ENCODE measurements around the gene TMEM91. TPM values are rescaled to one million over a fixed set of nuclear protein-coding genes. Genes with fewer than 3 reads are reported as not detected.
"Not testable (repeated sequence)": the region's sequence is repeated elsewhere in the genome, so short reads cannot be mapped to it uniquely, and the experiment has no call there.

TMEM91 gene
- polyA plus RNA-seq, 4 donors: 1.3 to 14.6 (median 5.2) TPM

DNA sequence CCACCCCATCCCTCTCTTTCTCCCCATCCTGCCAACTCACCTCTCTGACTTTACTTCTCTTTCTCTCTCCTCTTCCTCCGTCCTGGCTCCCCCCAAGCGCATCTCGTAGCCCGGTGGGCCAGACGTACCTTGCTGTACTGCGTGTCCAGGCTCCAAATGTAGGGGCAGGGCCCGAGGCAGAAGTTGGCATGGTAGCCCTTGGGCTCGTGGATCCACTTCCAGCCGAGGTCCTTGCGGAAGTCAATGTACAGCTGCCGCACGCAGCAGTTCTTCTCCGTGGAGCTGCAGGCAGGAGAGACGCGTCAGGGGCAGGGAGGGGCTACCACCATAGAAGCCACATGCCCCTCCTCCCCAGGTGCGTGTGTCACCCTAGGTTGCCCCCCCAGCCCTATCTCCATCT, 44.3 kb upstream of the TMEM91 start:
- H3K4me1 ChIP-seq (ENCODE audit: control insufficient read depth in 3 of 3, insufficient read depth in 2 of 3, low read depth in 1 of 3, low read length in 2 of 3): peaks cover 0 to 13% (median 0%) of the 10 kb centered on the region in 3 donors
- peaks cover 0 to 24% (median 0%) of the 10 kb centered on the region in 3 donors for H3K27me3 ChIP-seq (ENCODE audit: control insufficient read depth in 3 of 3, insufficient read depth in 3 of 3, low read length in 3 of 3)
- DNase-seq (no peak), FAIRE-seq (no peak)
- H3K9me3 ChIP-seq (ENCODE audit: control insufficient read depth in 2 of 2, insufficient read depth in 1 of 2, low read depth in 1 of 2, low read length in 1 of 2): no peaks in the 10 kb centered on the region
- H3K27ac ChIP-seq (ENCODE audit: low read depth in 1 of 3, low read length in 2 of 3): no peak overlapping the region
- no peak overlapping the region for H3K4me3 ChIP-seq (ENCODE audit: low read depth in 1 of 3, low read length in 3 of 3)
- H3K36me3 ChIP-seq (ENCODE audit: control insufficient read depth in 3 of 3, insufficient read depth in 2 of 3, low read depth in 1 of 3, low read length in 3 of 3): peaks cover 0 to 20% (median 6%) of the 10 kb centered on the region in 3 donors
- 86 to 90% (median 88%) methylated on average over 16 of the region's 16 CpGs for WGBS, 3 donors

DNA sequence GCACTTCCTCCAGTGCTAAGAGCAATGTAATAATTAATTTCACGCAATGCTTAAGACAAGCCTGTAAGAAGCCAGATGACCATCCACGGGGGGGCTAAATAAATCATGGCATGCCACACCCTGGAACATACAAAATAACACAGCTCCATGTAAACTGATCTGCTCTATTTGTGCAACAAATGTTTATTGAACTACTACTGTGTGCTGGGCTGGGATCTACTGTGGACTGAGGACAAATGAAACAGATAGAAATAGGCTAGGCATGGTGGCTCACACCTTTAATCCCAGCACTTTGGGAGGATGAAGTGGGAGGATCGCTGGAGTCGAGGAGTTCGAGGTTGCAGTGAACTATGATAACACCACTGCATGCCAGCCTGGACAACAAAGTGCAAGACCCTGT, 43.9 kb upstream of the TMEM91 start:
- Histone ChIP-seq H3K9me3 (ENCODE audit: control insufficient read depth in 2 of 2, insufficient read depth in 1 of 2, low read depth in 1 of 2, low read length in 1 of 2) (no peaks in the 10 kb centered on the region), H3K4me3 (ENCODE audit: low read depth in 1 of 3, low read length in 3 of 3) (no peak overlapping the region), H3K36me3 (ENCODE audit: control insufficient read depth in 3 of 3, insufficient read depth in 2 of 3, low read depth in 1 of 3, low read length in 3 of 3) (peaks cover 0 to 20% (median 6%) of the 10 kb centered on the region in 3 donors), H3K27me3 (ENCODE audit: control insufficient read depth in 3 of 3, insufficient read depth in 3 of 3, low read length in 3 of 3) (peaks cover 0 to 20% (median 0%) of the 10 kb centered on the region in 3 donors), H3K27ac (ENCODE audit: low read depth in 1 of 3, low read length in 2 of 3) (no peak overlapping the region), H3K4me1 (ENCODE audit: control insufficient read depth in 3 of 3, insufficient read depth in 2 of 3, low read depth in 1 of 3, low read length in 2 of 3) (peaks cover 0 to 8% (median 0%) of the 10 kb centered on the region in 3 donors)
- FAIRE-seq (no peak), DNase-seq (no peak)
- WGBS, 3 donors: 71 to 87% (median 75%) methylated on average over 5 of the region's 5 CpGs

DNA sequence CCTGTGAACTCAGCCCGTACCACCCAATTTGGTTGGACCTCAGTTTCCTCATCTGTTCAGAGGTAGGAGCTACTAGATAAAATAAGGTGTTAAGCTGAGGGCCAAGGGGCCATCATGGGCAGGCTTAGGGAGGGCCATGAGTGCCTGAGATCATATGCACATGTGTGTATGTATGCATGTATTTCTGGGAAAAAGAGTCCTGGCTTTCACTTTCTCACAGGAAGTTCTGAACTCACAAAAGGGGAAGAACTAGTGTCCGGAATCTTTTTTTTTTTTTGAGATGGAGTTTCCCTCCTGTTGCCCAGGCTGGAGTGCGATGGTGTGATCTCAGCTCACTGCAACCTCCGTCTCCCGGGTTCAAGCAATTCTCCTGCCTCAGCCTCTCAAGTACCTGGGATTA, 41.5 kb upstream of the TMEM91 start:
- no peak overlapping the region for H3K4me3 ChIP-seq (ENCODE audit: low read depth in 1 of 3, low read length in 3 of 3)
- H3K27ac ChIP-seq (ENCODE audit: low read depth in 1 of 3, low read length in 2 of 3): peak overlapping the region in 1 of 3 donors; percentile 62
- FAIRE-seq: no peak
- H3K27me3 ChIP-seq (ENCODE audit: control insufficient read depth in 3 of 3, insufficient read depth in 3 of 3, low read length in 3 of 3): peaks cover 0 to 17% (median 0%) of the 10 kb centered on the region in 3 donors
- no peaks in the 10 kb centered on the region for H3K4me1 ChIP-seq (ENCODE audit: control insufficient read depth in 3 of 3, insufficient read depth in 2 of 3, low read depth in 1 of 3, low read length in 2 of 3)
- H3K36me3 ChIP-seq (ENCODE audit: control insufficient read depth in 3 of 3, insufficient read depth in 2 of 3, low read depth in 1 of 3, low read length in 3 of 3): peaks cover 0 to 13% (median 6%) of the 10 kb centered on the region in 3 donors
- no peaks in the 10 kb centered on the region for H3K9me3 ChIP-seq (ENCODE audit: control insufficient read depth in 2 of 2, insufficient read depth in 1 of 2, low read depth in 1 of 2, low read length in 1 of 2)
- DNase-seq: no peak
- WGBS, 3 donors: 66 to 68% (median 68%) methylated on average over 5 of the region's 5 CpGs

GRCh38 chr19:41335467-41335866, 40.9 kb upstream of the TMEM91 start:
- Histone ChIP-seq H3K4me3 (ENCODE audit: low read depth in 1 of 3, low read length in 3 of 3) (no peak overlapping the region), H3K36me3 (ENCODE audit: control insufficient read depth in 3 of 3, insufficient read depth in 2 of 3, low read depth in 1 of 3, low read length in 3 of 3) (peaks cover 0 to 13% (median 6%) of the 10 kb centered on the region in 3 donors), H3K4me1 (ENCODE audit: control insufficient read depth in 3 of 3, insufficient read depth in 2 of 3, low read depth in 1 of 3, low read length in 2 of 3) (no peaks in the 10 kb centered on the region), H3K27me3 (ENCODE audit: control insufficient read depth in 3 of 3, insufficient read depth in 3 of 3, low read length in 3 of 3) (peaks cover 0 to 15% (median 0%) of the 10 kb centered on the region in 3 donors), H3K9me3 (ENCODE audit: control insufficient read depth in 2 of 2, insufficient read depth in 1 of 2, low read depth in 1 of 2, low read length in 1 of 2) (no peaks in the 10 kb centered on the region), H3K27ac (ENCODE audit: low read depth in 1 of 3, low read length in 2 of 3) (no peak overlapping the region)
- DNase-seq (no peak), FAIRE-seq (no peak)
- WGBS, 3 donors: 89 to 94% (median 91%) methylated on average over 10 of the region's 10 CpGs

- H3K4me1 ChIP-seq (ENCODE audit: control insufficient read depth in 3 of 3, insufficient read depth in 2 of 3, low read depth in 1 of 3, low read length in 2 of 3): no peaks in the 10 kb centered on the region
- peaks cover 0 to 14% (median 2%) of the 10 kb centered on the region in 3 donors for H3K36me3 ChIP-seq (ENCODE audit: control insufficient read depth in 3 of 3, insufficient read depth in 2 of 3, low read depth in 1 of 3, low read length in 3 of 3)
- H3K9me3 ChIP-seq (ENCODE audit: control insufficient read depth in 2 of 2, insufficient read depth in 1 of 2, low read depth in 1 of 2, low read length in 1 of 2): no peaks in the 10 kb centered on the region
- 92 to 97% (median 94%) methylated on average over 5 of the region's 5 CpGs for WGBS, 3 donors
- H3K27ac ChIP-seq (ENCODE audit: low read depth in 1 of 3, low read length in 2 of 3): no peak overlapping the region
- no peak for FAIRE-seq
- no peak overlapping the region for H3K4me3 ChIP-seq (ENCODE audit: low read depth in 1 of 3, low read length in 3 of 3)
- DNase-seq: no peak
- H3K27me3 ChIP-seq (ENCODE audit: control insufficient read depth in 3 of 3, insufficient read depth in 3 of 3, low read length in 3 of 3): no peaks in the 10 kb centered on the region
Observed at GRCh38 chr19:41339936-41340335, 36.4 kb upstream of the TMEM91 start.

DNA sequence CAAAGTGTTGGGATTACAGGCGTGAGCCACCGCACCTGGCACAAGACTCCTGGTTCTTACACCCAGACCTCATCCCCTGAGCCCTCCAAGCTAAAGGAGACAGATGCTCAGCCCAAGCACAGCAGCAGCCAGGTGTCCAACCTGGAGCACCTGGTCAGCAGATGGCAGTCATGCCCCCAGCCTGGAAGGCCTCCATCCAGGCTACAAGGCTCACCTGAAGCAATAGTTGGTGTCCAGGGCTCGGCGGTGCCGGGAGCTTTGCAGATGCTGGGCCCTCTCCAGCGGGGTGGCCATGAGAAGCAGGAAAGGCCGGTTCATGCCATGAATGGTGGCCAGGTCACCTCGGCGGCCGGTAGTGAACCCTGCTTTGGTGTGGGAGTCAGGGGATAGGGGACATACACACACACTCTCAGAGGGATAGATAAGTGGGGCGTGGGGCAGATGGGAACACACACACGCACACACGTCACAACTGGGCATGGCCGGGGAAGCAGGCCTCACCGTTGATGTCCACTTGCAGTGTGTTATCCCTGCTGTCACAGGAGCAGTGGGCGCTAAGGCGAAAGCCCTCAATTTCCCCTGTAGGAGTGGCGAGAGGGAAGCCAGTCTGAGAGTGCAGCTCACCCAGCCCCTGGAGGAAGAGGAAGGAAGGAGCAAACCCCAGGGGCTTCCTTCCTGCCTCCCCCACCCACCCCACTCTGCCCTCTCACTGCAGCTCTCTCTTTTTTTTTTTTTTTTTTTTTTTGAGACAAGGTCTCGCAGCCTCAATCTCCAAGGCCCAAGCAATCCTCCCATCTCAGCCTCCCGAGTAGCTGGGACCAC, 34.5 kb upstream of the TMEM91 start:
- no peaks in the 10 kb centered on the region for H3K27me3 ChIP-seq (ENCODE audit: control insufficient read depth in 3 of 3, insufficient read depth in 3 of 3, low read length in 3 of 3)
- FAIRE-seq: no peak
- H3K4me1 ChIP-seq (ENCODE audit: control insufficient read depth in 3 of 3, insufficient read depth in 2 of 3, low read depth in 1 of 3, low read length in 2 of 3): no peaks in the 10 kb centered on the region
- WGBS, 3 donors: 64 to 77% (median 70%) methylated on average over 20 of the region's 20 CpGs
- H3K27ac ChIP-seq (ENCODE audit: low read depth in 1 of 3, low read length in 2 of 3): no peak overlapping the region
- DNase-seq: peak; percentile 47 to 61
- peaks cover 0 to 15% (median 2%) of the 10 kb centered on the region in 3 donors for H3K36me3 ChIP-seq (ENCODE audit: control insufficient read depth in 3 of 3, insufficient read depth in 2 of 3, low read depth in 1 of 3, low read length in 3 of 3)
- no peaks in the 10 kb centered on the region for H3K9me3 ChIP-seq (ENCODE audit: control insufficient read depth in 2 of 2, insufficient read depth in 1 of 2, low read depth in 1 of 2, low read length in 1 of 2)
- H3K4me3 ChIP-seq (ENCODE audit: low read depth in 1 of 3, low read length in 3 of 3): no peak overlapping the region

GRCh38 chr19:41344162-41344561, 32.2 kb upstream of the TMEM91 start:
- Histone ChIP-seq H3K9me3 (ENCODE audit: control insufficient read depth in 2 of 2, insufficient read depth in 1 of 2, low read depth in 1 of 2, low read length in 1 of 2) (no peaks in the 10 kb centered on the region), H3K27me3 (ENCODE audit: control insufficient read depth in 3 of 3, insufficient read depth in 3 of 3, low read length in 3 of 3) (peaks cover 0 to 1% (median 0%) of the 10 kb centered on the region in 3 donors), H3K27ac (ENCODE audit: low read depth in 1 of 3, low read length in 2 of 3) (no peak overlapping the region), H3K4me1 (ENCODE audit: control insufficient read depth in 3 of 3, insufficient read depth in 2 of 3, low read depth in 1 of 3, low read length in 2 of 3) (peaks cover 0 to under 1% (median 0%) of the 10 kb centered on the region in 3 donors), H3K36me3 (ENCODE audit: control insufficient read depth in 3 of 3, insufficient read depth in 2 of 3, low read depth in 1 of 3, low read length in 3 of 3) (peaks cover 0 to 19% (median 2%) of the 10 kb centered on the region in 3 donors), H3K4me3 (ENCODE audit: low read depth in 1 of 3, low read length in 3 of 3) (no peak overlapping the region)
- DNase-seq (no peak), FAIRE-seq (no peak)
- WGBS, 3 donors: 95 to 100% (median 97%) methylated on average over 2 of the region's 2 CpGs

DNA sequence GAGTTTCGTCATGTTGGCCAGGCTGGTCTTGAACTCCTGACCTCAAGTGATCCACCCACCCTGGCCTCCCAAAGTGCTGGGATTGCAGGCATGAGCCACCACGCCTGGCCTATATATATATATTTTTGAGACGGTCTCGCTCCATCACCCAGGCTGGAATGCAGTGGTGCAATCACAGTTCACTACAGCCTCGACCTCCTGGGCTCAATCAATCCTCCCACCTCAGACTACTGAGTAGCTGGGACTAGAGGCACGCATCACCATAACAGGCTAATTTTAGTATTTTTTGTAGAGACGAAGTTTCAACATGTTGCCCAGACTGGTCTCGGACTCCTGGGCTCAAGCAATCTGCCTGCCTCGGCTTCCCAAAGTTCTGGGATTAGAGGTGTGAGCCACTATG, 29.4 kb upstream of the TMEM91 start:
- H3K36me3 ChIP-seq (ENCODE audit: control insufficient read depth in 3 of 3, insufficient read depth in 2 of 3, low read depth in 1 of 3, low read length in 3 of 3): peaks cover 0 to 16% (median 2%) of the 10 kb centered on the region in 3 donors
- H3K27me3 ChIP-seq (ENCODE audit: control insufficient read depth in 3 of 3, insufficient read depth in 3 of 3, low read length in 3 of 3): peaks cover 0 to 29% (median 0%) of the 10 kb centered on the region in 3 donors
- DNase-seq; H3K9me3 ChIP-seq (ENCODE audit: control insufficient read depth in 2 of 2, insufficient read depth in 1 of 2, low read depth in 1 of 2, low read length in 1 of 2); H3K27ac ChIP-seq (ENCODE audit: low read depth in 1 of 3, low read length in 2 of 3); H3K4me3 ChIP-seq (ENCODE audit: low read depth in 1 of 3, low read length in 3 of 3); FAIRE-seq: not testable (repeated sequence)
- H3K4me1 ChIP-seq (ENCODE audit: control insufficient read depth in 3 of 3, insufficient read depth in 2 of 3, low read depth in 1 of 3, low read length in 2 of 3): peaks cover 0 to 13% (median 2%) of the 10 kb centered on the region in 3 donors
- 86 to 95% (median 93%) methylated on average over 9 of the region's 9 CpGs for WGBS, 3 donors

Measured in small intestine (tissue), 7 donors.